Measurements from ENCODE around the gene TP53I13. TPM values are rescaled to one million over a fixed set of nuclear protein-coding genes. Genes with fewer than 3 reads are reported as not detected.

Gene TP53I13
- total RNA-seq, 1 experiment from 2014 or later: 33.3 TPM

GRCh38 chr17:29583324-29584248 lies 15.1 kb downstream of the TP53I13 start:
- RAD21 ChIA-PET (ENCODE audit: low non-redundant PET in 1 of 2, low total read pairs in 2 of 2, uncharacterized antibody in 2 of 2, unreplicated experiment in 2 of 2): no interaction called here
- POLR2A ChIA-PET: no interaction called here
- H4K20me1 ChIP-seq (ENCODE audit: insufficient read depth): no peaks in the 10 kb centered on the region
- H3K27ac ChIP-seq (ENCODE audit: low read depth, low read length): no peak overlapping the region
- H3K9ac ChIP-seq (ENCODE audit: low read length): no peak overlapping the region
- no peak overlapping the region for H3K4me2 ChIP-seq (ENCODE audit: low read length)
- H3K27me3 ChIP-seq (ENCODE audit: insufficient read depth, low read length): no peaks in the 10 kb centered on the region
- BruUV-seq (replicated peaks): no TSS peak
- no peak overlapping the region for H2AFZ ChIP-seq (ENCODE audit: low read depth, low read length, poor library complexity, severe bottlenecking)
- TF ChIP-seq REST (IDR thresholded peaks at IDR 0.05; ENCODE audit: low read depth): no peak
- no peak for TF ChIP-seq POLR2AphosphoS5 (IDR thresholded peaks at IDR 0.05; ENCODE audit: low read depth, low read length)
- no peak for TF ChIP-seq FOSL1 (IDR thresholded peaks at IDR 0.05; ENCODE audit: low read depth)
- TF ChIP-seq EGR1 (IDR thresholded peaks at IDR 0.05; ENCODE audit: low read depth): no peak
- no peak for TF ChIP-seq ZFX (IDR thresholded peaks at IDR 0.05)
- no peak for TF ChIP-seq EZH2phosphoT487 (IDR thresholded peaks at IDR 0.05; ENCODE audit: borderline replicate concordance)
- no peak for TF ChIP-seq EZH2 (IDR thresholded peaks at IDR 0.05)
- TF ChIP-seq ATF3 (IDR thresholded peaks at IDR 0.05): no peak
- no peak for TF ChIP-seq SIN3A (IDR thresholded peaks at IDR 0.05; ENCODE audit: low read depth)
- no peak for TF ChIP-seq CEBPB (IDR thresholded peaks at IDR 0.05; ENCODE audit: low read depth)
- TF ChIP-seq RAD21 (IDR thresholded peaks at IDR 0.05; ENCODE audit: low read depth): no peak
- TF ChIP-seq SRF (IDR thresholded peaks at IDR 0.05; ENCODE audit: low read depth): no peak
- H3K4me3 ChIP-seq (replicated peaks in 1 of 2; ENCODE audit: low read depth in 1 of 2, low read length in 2 of 2): no peak overlapping the region
- intact Hi-C loops (cut with micrococcal nuclease): no loop called here
- no peaks in the 10 kb centered on the region for H3K9me2 ChIP-seq (ENCODE audit: insufficient read depth)
- CTCF ChIA-PET: interaction anchor here (0.6 to 1.0 kb wide), 2 partner anchors 8 to 16 kb away, joined by 3 to 4 read pairs; no protein-coding TSS in a partner anchor
- H3K9me3 ChIP-seq (ENCODE audit: control insufficient read depth in 1 of 2, insufficient read depth in 1 of 2, low read depth in 1 of 2, low read length in 2 of 2): no peaks in the 10 kb centered on the region
- DNase-seq (ENCODE audit: low read depth, low spot score) (no peak), ATAC-seq (no peak)
- peaks cover 3 to 7% of the 10 kb centered on the region in 2 experiments; a peak in 2 of 4 replicates for H3K36me3 ChIP-seq (ENCODE audit: control insufficient read depth in 1 of 2, insufficient read depth in 2 of 2, low read length in 2 of 2)
- H3K4me1 ChIP-seq (ENCODE audit: control insufficient read depth in 1 of 2, insufficient read depth in 2 of 2, low read length in 2 of 2): peaks cover 13 to 53% of the 10 kb centered on the region in 2 experiments; a peak in 3 of 4 replicates
- H3K79me2 ChIP-seq (ENCODE audit: insufficient read depth, low read length): peaks cover 58% of the 10 kb centered on the region

Measured in HCT116 (cell line).